CD14-positive monocyte (primary cell): ENCODE measurements around the gene GDF9. TPM values are rescaled to one million over a fixed set of nuclear protein-coding genes. Genes with fewer than 3 reads are reported as not detected.

Experiments used
- DNase-seq, 3 donors: peaks; one replicate each; pipeline ENCODE4 v3.0.0-alpha.2; 2011 to 2022
- H2AFZ ChIP-seq: 2 replicates; pipeline ENCODE4 v1.6.0; 2012; ENCODE audit warnings: mild to moderate bottlenecking, low read depth, low read length, inconsistent platforms; ENCODE audit not compliant: insufficient read depth, poor library complexity, severe bottlenecking
- H3K27ac ChIP-seq, 2 donors: 1 replicate in 1 of 2; 2 replicates in 1 of 2; pipeline ENCODE4 v1.5.1; 2012 to 2013; ENCODE audit warnings: low read length in 2 of 2, control low read depth in 1 of 2, inconsistent platforms in 1 of 2, low read depth in 1 of 2, mild to moderate bottlenecking in 1 of 2
- H3K27me3 ChIP-seq, 2 donors: one replicate each; pipeline versions ENCODE4 v1.6.0 to v1.6.1; 2011 to 2013; ENCODE audit warnings: low read length in 2 of 2; ENCODE audit not compliant: control insufficient read depth in 2 of 2, insufficient read depth in 2 of 2
- H3K36me3 ChIP-seq, 2 donors: replicated peaks in 1 of 2; 1 replicate in 1 of 2; 2 replicates in 1 of 2; pipeline versions ENCODE4 v1.5.1 to v1.6.1; 2012 to 2013; ENCODE audit warnings: low read length in 2 of 2, control low read depth in 1 of 2, inconsistent platforms in 1 of 2, mild to moderate bottlenecking in 1 of 2; ENCODE audit not compliant: insufficient read depth in 2 of 2, control insufficient read depth in 1 of 2
- H3K4me1 ChIP-seq, 2 donors: 1 replicate in 1 of 2; 2 replicates in 1 of 2; pipeline versions ENCODE4 v1.5.1 to v1.6.1; 2012 to 2013; ENCODE audit warnings: low read length in 2 of 2, control low read depth in 1 of 2, inconsistent platforms in 1 of 2, mild to moderate bottlenecking in 1 of 2, moderate library complexity in 1 of 2; ENCODE audit not compliant: insufficient read depth in 2 of 2, control insufficient read depth in 1 of 2
- H3K4me2 ChIP-seq: replicated peaks from 2 replicates; pipeline ENCODE3; 2012; ENCODE audit warnings: low read length, moderate library complexity, mild to moderate bottlenecking; ENCODE audit not compliant: poor library complexity, severe bottlenecking; ENCODE audit errors: extremely low read depth
- H3K4me3 ChIP-seq, 3 experiments: fragments of 200-600 bp in 1 of 3; sonication (generic) in 1 of 3; replicated peaks in 1 of 3; 1 replicate in 2 of 3; 2 replicates in 1 of 3; pipeline ENCODE4 v1.5.1; 2011 to 2013; ENCODE audit warnings: low read length in 3 of 3, mild to moderate bottlenecking in 3 of 3, control low read depth in 2 of 3, low read depth in 2 of 3, inconsistent platforms in 1 of 3, moderate library complexity in 1 of 3
- H3K79me2 ChIP-seq: 2 replicates; pipeline ENCODE4 v1.6.0; 2012; ENCODE audit warnings: mild to moderate bottlenecking, control low read depth, inconsistent platforms, low read length, moderate library complexity; ENCODE audit not compliant: insufficient read depth
- H3K9ac ChIP-seq: 2 replicates; pipeline ENCODE4 v1.6.0; 2017; ENCODE audit warnings: low read length, mild to moderate bottlenecking; ENCODE audit not compliant: insufficient read depth, poor library complexity, severe bottlenecking
- H3K9me3 ChIP-seq, 2 donors: replicated peaks in 1 of 2; 1 replicate in 1 of 2; 2 replicates in 1 of 2; pipeline versions ENCODE4 v1.5.1 to v1.6.1; 2012 to 2013; ENCODE audit warnings: low read length in 2 of 2, control low read depth in 1 of 2; ENCODE audit not compliant: control insufficient read depth in 1 of 2, insufficient read depth in 1 of 2
- H4K20me1 ChIP-seq: 2 replicates; pipeline ENCODE4 v1.6.0; 2012; ENCODE audit warnings: mild to moderate bottlenecking, low read length, control low read depth, moderate library complexity; ENCODE audit not compliant: insufficient read depth
- H3K27ac Mint-ChIP-seq, 7 donors: one replicate each; pipeline ENCODE4 v1.8.0; 2020; ENCODE audit warnings: mild to moderate bottlenecking in 7 of 7, mixed read lengths in 7 of 7, moderate library complexity in 6 of 7, inconsistent platforms in 2 of 7
- H3K27me3 Mint-ChIP-seq, 3 donors: one replicate each; pipeline ENCODE4 v1.8.0; 2021 to 2022; ENCODE audit warnings: low read depth in 3 of 3, mild to moderate bottlenecking in 3 of 3, mixed read lengths in 3 of 3, moderate library complexity in 3 of 3, inconsistent platforms in 1 of 3
- H3K36me3 Mint-ChIP-seq, 2 donors: one replicate each; pipeline ENCODE4 v1.8.0; 2020; ENCODE audit warnings: mixed read lengths in 2 of 2, inconsistent platforms in 1 of 2, mild to moderate bottlenecking in 1 of 2
- H3K4me1 Mint-ChIP-seq: one replicate; pipeline ENCODE4 v1.8.0; 2020; ENCODE audit warnings: mild to moderate bottlenecking, mixed read lengths
- H3K4me3 Mint-ChIP-seq, 2 donors: one replicate each; pipeline ENCODE4 v1.8.0; 2020; ENCODE audit warnings: mild to moderate bottlenecking in 2 of 2, mixed read lengths in 2 of 2, moderate library complexity in 1 of 2
- H3K9me3 Mint-ChIP-seq, 7 donors: one replicate each; pipeline ENCODE4 v1.8.0; 2020 to 2022; ENCODE audit warnings: mixed read lengths in 7 of 7, mild to moderate bottlenecking in 6 of 7, moderate library complexity in 6 of 7, inconsistent platforms in 2 of 7
- WGBS: methylation state at CpG from one replicate; pipeline ENCODE4 v1.1.5; 2013; ENCODE audit warnings: missing lambda C conversion rate; ENCODE audit not compliant: insufficient coverage; 5-methylcytosine and 5-hydroxymethylcytosine counted together
- intact Hi-C, 2 donors: fragments of 100-400 bp; cut with micrococcal nuclease; formaldehyde crosslinking; loops; one replicate each; pipeline versions ENCODE4 v1.15.0 to v1.15.1; 2023
- polyA plus RNA-seq, 3 donors: library from polyadenylated mRNA; depleted of rRNA in 1 of 3; unstranded in 2 of 3; stranded (reverse) in 1 of 3; fragments of 300-500 nt in 2 of 3; fragments of >200 nt in 1 of 3; fragmentation: Illumina TruSeq in 2 of 3; gene quantifications; 1 replicate in 2 of 3; 2 replicates in 1 of 3; pipeline ENCODE4 v1.2.3, GENCODE V29; 2012 to 2021
- TF ChIP-seq, protein P1 (sequence below): fragments of 200-600 bp; IDR thresholded peaks from one replicate; pipeline ENCODE4 v1.8.0; 2022; ENCODE audit warnings: antibody characterized with exemption, mild to moderate bottlenecking

GDF9 gene
- polyA plus RNA-seq, 3 donors = 0.55 TPM; not detected in 2

DNA sequence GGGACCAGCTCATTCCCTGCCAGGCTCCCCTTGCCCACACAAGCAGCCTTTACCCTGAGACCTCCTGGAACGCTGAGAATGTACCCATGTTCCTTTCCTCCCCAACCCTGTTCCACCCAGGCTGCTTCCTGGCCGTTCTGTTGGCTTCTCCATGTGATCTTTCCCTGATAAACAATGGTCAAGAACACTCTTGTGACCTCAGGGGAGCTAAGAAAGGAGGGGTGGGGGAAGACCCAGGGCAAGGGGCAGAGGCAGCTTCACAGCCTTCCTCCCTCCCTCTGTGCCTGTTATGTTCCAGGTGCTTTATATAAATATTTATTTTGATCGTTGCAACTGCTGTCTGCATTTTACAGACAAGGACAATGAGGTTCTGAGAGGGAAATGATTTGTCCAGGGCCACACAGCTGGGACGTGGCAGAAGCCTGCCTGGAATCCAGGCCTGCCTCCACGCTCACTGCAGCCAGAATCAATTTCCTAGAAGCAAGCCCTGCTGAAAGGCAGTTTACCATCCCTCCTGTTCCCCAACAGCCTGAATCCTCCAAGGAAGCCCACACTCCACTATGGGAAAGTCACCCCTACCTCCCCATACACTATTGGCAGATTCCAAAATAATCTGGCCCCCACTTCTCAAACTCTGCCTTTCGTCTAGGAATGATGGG lies 39.7 kb downstream of the GDF9 start:
- Histone ChIP-seq H4K20me1 (peaks cover 77% of the 10 kb centered on the region), H3K27me3 (peaks cover 45 to 85% of the 10 kb centered on the region in 2 donors), H3K9me3 (peaks cover 0 to 17% of the 10 kb centered on the region in 2 donors), H2AFZ (no peak overlapping the region), H3K9ac (peak overlapping the region; percentile 6), H3K79me2 (peaks cover 11% of the 10 kb centered on the region), H3K4me3 (no peak overlapping the region), H3K36me3 (peaks cover 0 to 37% of the 10 kb centered on the region in 2 donors), H3K4me2 (no peak overlapping the region), H3K27ac (no peak overlapping the region), H3K4me1 (peaks cover 17 to 45% of the 10 kb centered on the region in 2 donors)
- Mint-ChIP-seq H3K27ac (no peak overlapping the region), H3K36me3 (peaks cover 41 to 45% of the 10 kb centered on the region in 2 donors), H3K27me3 (peaks cover 77 to 98% (median 82%) of the 10 kb centered on the region in 3 donors), H3K9me3 (peaks cover 0 to 21% (median 15%) of the 10 kb centered on the region in 7 donors), H3K4me1 (peaks cover 39% of the 10 kb centered on the region), H3K4me3 (peak overlapping the region in 1 of 2 donors; percentile 78)
- intact Hi-C loops = loop anchor here in 1 of 2 donors (10.0 kb wide), 1 partner anchor 322 kb away; no protein-coding TSS in a partner anchor
- no peak for DNase-seq
- WGBS = 100% methylated on average over 4 of the region's 6 CpGs
- TF ChIP-seq, protein P1, sequence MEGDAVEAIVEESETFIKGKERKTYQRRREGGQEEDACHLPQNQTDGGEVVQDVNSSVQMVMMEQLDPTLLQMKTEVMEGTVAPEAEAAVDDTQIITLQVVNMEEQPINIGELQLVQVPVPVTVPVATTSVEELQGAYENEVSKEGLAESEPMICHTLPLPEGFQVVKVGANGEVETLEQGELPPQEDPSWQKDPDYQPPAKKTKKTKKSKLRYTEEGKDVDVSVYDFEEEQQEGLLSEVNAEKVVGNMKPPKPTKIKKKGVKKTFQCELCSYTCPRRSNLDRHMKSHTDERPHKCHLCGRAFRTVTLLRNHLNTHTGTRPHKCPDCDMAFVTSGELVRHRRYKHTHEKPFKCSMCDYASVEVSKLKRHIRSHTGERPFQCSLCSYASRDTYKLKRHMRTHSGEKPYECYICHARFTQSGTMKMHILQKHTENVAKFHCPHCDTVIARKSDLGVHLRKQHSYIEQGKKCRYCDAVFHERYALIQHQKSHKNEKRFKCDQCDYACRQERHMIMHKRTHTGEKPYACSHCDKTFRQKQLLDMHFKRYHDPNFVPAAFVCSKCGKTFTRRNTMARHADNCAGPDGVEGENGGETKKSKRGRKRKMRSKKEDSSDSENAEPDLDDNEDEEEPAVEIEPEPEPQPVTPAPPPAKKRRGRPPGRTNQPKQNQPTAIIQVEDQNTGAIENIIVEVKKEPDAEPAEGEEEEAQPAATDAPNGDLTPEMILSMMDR = no peak

DNA sequence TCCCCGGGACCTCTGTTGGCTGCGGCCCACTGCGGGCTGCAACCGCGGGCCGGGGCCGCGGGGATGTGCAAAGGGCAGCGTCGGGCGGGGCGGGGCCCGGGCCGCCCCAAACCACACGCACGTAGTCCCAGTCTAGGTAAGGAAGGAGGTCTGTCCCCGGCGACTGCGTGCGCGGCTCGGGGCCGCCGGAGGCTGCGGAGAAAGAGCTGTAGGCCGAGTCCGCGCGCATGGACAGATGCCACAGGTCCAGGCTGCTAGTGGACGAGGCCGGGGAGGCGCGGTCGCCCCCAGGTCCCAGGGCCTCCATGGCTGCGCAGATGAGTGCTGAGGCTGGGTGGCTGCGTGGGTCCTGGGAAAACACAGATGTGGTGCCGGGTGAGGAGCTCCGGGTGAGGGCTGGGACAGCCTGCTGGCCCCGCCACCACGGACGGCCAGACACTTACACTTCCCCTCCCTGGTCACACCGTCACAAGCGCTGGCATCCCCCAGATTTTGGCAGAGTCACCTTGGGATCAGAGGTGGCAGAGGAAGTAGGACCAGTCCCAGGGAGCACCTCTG lies 40.4 kb downstream of the GDF9 start:
- peaks cover 33% of the 10 kb centered on the region for H3K4me1 Mint-ChIP-seq

More for the DNA sequence above, 40.4 kb downstream of the GDF9 start:
- no peak overlapping the region for H2AFZ ChIP-seq
- H3K27ac Mint-ChIP-seq = no peak overlapping the region
- peak in 1 of 3 donors; percentile 13 for DNase-seq
- H3K36me3 ChIP-seq = peaks cover 0 to 37% of the 10 kb centered on the region in 2 donors
- peaks cover 72 to 96% (median 80%) of the 10 kb centered on the region in 3 donors for H3K27me3 Mint-ChIP-seq
- H3K4me2 ChIP-seq = peak overlapping the region; percentile 50
- H3K4me3 Mint-ChIP-seq = peak overlapping the region in 1 of 2 donors; percentile 78
- TF ChIP-seq, protein P1 = no peak
- H3K4me3 ChIP-seq = no peak overlapping the region
- 8% methylated on average over 36 of the region's 43 CpGs for WGBS
- peaks cover 16 to 39% of the 10 kb centered on the region in 2 donors for H3K4me1 ChIP-seq
- H4K20me1 ChIP-seq = peaks cover 82% of the 10 kb centered on the region
- intact Hi-C loops = loop anchor here in 1 of 2 donors (10.0 kb wide), 1 partner anchor 321 kb away; no protein-coding TSS in a partner anchor
- H3K79me2 ChIP-seq = peaks cover 11% of the 10 kb centered on the region
- H3K36me3 Mint-ChIP-seq = peaks cover 39% of the 10 kb centered on the region in 2 donors
- peak overlapping the region; percentile 6 for H3K9ac ChIP-seq
- H3K27me3 ChIP-seq = peaks cover 45 to 85% of the 10 kb centered on the region in 2 donors
- H3K9me3 ChIP-seq = peaks cover 0 to 17% of the 10 kb centered on the region in 2 donors
- H3K27ac ChIP-seq = no peak overlapping the region
- H3K9me3 Mint-ChIP-seq = peaks cover 0 to 21% (median 13%) of the 10 kb centered on the region in 7 donors
